Stomach (tissue), 4 donors: ENCODE results near the gene CYB561.

Source experiments
- EP300 ChIP-seq: sonication (generic); formaldehyde crosslinking; IDR thresholded peaks from one replicate; pipeline ENCODE4 v1.6.1; 2017; ENCODE audit warnings: antibody characterized with exemption
- POLR2A ChIP-seq, 4 donors: fragments of 450-650 bp; IDR thresholded peaks; one replicate each; pipeline ENCODE4 v1.6.1; 2016; ENCODE audit warnings: antibody characterized with exemption in 4 of 4, control low read depth in 2 of 4, mild to moderate bottlenecking in 1 of 4, moderate library complexity in 1 of 4
- POLR2AphosphoS5 ChIP-seq, 3 donors: sonication (generic); formaldehyde crosslinking; IDR thresholded peaks; one replicate each; pipeline ENCODE4 v1.6.1; 2016; ENCODE audit warnings: antibody characterized with exemption in 3 of 3
- TF ChIP-seq, protein P1 (sequence below), 7 experiments: fragments of 450-650 bp in 4 of 7; fragments of 200-600 bp in 3 of 7; sonication (generic) in 3 of 7; IDR thresholded peaks; one replicate each; pipeline ENCODE4 v1.5.1; 2016 to 2019; ENCODE audit warnings: antibody characterized with exemption in 7 of 7, control low read depth in 2 of 7, mild to moderate bottlenecking in 1 of 7

DNA sequence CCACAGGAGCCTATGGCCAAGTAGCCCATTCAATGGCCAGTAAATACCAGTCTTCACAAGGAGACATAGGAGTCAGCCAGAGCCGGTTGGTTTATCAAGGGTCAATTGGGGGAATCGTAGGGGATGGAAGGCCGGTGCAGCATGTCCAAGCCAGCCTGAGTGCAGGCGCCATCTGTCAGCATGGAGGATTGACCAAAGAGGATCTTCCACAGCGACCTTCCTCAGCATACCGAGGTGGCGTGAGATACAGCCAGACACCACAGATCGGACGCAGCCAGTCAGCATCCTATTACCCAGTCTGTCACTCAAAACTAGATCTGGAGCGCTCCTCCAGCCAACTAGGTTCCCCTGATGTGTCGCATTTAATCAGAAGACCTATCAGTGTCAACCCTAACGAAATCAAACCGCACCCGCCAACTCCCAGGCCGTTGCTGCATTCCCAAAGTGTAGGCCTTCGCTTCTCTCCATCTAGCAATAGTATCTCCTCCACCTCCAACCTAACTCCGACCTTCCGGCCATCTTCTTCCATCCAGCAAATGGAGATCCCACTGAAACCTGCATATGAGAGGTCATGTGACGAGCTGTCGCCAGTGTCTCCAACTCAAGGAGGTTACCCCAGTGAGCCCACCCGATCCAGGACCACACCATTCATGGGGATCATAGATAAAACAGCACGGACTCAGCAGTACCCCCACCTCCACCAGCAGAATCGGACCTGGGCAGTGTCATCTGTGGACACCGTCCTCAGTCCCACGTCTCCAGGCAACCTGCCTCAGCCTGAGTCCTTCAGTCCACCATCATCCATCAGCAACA lies 25.0 kb downstream of the CYB561 start:
- TF ChIP-seq POLR2A (IDR thresholded peaks at IDR 0.05) = no peak
- TF ChIP-seq, protein P1, sequence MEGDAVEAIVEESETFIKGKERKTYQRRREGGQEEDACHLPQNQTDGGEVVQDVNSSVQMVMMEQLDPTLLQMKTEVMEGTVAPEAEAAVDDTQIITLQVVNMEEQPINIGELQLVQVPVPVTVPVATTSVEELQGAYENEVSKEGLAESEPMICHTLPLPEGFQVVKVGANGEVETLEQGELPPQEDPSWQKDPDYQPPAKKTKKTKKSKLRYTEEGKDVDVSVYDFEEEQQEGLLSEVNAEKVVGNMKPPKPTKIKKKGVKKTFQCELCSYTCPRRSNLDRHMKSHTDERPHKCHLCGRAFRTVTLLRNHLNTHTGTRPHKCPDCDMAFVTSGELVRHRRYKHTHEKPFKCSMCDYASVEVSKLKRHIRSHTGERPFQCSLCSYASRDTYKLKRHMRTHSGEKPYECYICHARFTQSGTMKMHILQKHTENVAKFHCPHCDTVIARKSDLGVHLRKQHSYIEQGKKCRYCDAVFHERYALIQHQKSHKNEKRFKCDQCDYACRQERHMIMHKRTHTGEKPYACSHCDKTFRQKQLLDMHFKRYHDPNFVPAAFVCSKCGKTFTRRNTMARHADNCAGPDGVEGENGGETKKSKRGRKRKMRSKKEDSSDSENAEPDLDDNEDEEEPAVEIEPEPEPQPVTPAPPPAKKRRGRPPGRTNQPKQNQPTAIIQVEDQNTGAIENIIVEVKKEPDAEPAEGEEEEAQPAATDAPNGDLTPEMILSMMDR (IDR thresholded peaks at IDR 0.05) = no peak
- TF ChIP-seq EP300 = no peak
- TF ChIP-seq POLR2AphosphoS5 (IDR thresholded peaks at IDR 0.05) = no peak
